Measurements from ENCODE around the gene CST4.
"Not testable (repeated sequence)": the region's sequence is repeated elsewhere in the genome, so short reads cannot be mapped to it uniquely, and the experiment has no call there.

CST4 gene

DNA sequence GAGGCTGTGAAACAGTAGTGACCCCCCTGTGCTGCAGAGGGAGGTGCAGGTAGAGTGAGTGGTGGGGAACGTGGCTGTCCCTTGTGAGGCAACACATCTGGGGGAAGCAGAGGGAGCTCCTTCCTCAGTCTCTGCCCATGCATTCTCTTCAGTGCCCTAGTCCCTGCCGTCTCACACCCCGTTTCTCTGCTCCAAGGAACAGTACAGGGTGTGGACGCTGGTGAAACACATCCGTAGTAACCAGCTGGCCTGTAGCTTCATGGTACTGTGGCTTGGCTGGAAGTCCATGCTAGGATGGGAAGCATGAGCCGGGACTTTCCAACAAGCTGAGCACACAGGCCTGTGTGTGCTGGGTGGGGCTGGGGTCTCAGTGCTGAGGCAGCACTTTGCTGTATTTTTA is 25.7 kb downstream of the CST4 start:
- DNase-seq: no peak
- intact Hi-C loops (cut with DNase I): no loop called here

DNA sequence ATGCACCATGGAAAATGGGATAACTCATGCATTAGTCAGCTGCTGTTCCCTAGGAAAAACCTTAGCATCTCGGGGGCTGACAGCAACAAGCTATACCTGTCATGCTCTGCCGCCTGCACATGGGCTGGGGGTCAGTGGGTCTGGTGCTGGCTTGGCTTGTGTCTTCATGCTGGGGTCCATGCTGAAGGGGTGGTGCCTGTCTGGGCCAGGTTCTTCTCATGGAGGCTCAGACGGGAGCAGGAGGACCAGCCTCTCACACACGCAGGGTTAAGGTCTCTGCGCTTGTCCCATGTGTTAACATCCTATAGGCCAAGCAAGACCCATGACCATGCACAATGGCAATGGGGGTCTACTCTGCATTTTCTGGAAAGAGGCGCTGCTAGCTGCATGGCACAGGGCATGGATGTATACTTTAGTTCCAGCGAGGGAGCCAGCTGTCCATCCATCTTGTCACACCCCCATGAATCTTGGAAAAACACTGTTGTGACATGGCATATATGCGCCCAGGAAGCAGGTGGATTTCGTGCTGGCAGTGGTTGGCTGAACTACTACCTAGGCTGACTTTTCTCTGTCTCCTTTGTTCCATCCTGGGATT is 26.5 kb downstream of the CST4 start:
- intact Hi-C loops (cut with DNase I): no loop called here
- no peak for DNase-seq

DNA sequence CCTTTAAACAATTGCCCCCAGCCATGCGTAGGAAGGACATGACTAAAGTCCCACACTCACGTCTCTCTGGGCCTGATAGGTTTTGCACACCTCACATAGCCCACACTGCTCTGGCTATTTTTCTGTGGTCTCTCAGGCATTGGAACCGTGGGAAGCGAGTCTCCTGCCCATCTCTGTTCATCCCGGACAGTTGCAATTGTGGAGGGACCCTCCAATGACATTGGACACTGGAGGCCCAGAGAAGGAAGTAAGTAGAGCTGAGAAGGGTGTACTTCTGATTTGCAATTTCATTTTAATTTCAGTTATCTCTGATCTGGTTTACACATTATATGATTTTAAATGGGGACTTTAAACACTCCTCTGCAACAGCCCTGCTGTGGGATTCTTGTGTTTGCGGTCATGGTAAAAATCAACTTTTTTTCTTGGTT is 27.8 kb downstream of the CST4 start:
- intact Hi-C loops (cut with DNase I): no loop called here
- no peak for DNase-seq

DNA sequence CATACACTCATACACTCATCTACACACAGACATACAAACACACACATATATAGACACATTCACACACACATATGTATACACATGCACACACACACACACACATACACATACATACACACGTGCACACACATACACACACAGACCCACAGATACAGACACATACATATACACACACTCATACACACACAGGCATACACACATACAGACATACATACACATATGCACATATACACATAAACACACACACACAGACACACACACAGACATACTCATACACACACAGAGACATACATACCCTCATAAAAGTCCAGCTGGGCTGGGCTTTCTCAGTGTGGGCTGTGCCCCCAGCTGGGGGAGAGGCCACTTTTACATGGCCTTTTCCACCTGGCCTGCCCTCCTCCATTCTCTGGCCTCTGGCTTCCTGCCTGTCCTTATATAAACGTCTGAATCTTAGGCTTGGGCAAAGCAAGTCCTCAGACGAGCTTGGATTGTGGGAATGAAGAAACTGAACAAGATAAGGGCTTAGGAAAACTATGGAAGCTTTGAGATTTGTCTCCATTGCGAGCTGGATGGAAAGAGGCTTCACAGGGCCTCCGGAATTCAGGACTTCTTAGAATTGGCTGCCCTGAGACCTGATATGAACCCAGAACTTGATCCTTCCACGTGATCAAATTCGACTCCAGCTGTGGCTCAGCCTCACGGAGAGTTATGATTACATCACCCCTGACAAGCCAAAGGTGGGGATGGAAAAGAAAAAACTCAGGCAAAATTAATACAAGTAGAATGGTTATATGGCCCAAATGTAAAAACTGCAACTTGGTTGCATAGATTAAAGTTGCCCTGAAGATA is 28.6 kb downstream of the CST4 start:
- intact Hi-C loops (cut with DNase I): no loop called here
- DNase-seq: no peak

DNA sequence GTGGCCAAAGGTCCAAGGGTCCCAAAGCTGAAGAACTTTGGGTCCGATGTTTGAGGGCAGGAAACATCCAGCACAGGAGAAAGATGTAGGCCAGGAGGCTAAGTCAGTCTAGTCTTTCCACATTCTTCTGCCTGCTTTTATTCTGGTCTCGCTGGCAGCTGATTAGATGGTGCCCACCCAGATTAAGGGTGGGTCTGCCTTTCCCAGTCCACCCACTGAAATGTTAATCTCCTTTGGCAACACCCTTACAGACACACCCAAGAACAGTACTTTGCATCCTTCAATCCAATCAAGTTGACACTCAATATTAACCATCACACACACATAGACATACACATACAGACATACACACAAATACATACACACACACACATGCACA is 29.2 kb downstream of the CST4 start:
- DNase-seq; intact Hi-C loops (cut with DNase I): not testable (repeated sequence)

DNA sequence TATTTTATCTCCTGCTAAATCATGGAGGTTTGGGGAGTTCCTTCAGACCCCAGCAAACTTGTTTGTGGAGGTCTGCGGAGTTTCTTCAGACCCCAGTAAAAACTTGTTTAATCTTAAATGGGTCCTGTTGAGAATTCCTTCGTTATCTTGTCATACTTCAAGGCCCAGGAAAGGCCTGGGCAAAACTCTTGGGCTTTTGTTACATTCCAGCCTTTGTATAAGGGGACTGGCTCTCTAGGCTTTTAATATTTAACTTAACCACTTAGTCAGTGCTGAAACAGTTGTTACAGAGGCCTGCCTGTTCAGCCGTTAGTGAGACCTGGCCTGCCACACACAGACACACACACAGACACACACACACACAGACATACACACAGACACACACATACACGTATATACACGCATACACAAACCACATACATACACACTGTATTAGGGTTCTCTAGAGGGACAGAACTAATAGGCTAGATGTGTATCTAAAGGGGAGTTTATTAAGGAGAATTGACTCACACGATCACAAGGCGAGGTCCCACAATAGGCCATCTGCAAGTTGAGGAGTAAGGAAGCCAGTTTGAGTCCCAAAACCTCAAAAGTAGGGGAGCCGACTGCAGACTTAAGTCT is 29.7 kb downstream of the CST4 start:
- no peak for DNase-seq
- intact Hi-C loops (cut with DNase I): no loop called here

DNA sequence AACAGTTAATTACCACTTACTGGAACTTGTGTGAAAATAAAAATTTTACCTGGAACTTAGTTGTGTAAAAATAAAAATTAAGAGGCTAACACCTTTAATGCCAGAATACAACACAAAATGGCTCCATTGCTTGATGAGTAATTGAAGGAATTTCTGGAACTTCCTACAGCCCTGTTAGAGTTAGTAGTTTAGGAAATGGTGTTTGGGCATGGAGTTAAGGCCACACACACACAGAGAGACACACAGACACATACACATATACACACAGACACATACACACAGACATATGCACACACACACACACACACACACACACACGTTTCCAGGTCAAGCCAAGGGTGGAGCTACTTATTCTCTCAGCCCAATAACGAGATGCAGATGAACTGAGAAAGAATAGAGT is 30.5 kb downstream of the CST4 start:
- intact Hi-C loops (cut with DNase I): no loop called here
- no peak for DNase-seq

DNA sequence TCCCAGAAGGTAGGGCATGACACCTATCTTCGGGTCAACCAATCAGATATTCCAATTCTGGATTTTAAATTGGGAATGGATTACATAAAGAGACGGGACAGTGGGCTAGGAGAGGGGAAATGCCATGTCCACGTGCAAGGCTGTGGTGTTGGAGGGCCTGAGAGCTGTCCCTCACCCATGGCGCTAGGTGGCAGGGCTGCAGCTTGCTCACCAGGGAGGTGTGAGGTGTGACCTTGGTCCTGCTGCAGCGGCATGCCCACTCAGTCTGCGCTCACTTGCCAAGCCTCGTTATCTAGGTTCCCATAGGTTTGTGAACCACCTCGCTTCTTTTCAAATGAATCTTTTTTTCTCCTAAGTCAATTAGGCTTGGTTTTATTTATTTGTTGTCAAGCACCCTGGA is 31.6 kb downstream of the CST4 start:
- DNase-seq: peak in 1 of 10 donors; percentile 76
- intact Hi-C loops (cut with DNase I): no loop called here

DNA sequence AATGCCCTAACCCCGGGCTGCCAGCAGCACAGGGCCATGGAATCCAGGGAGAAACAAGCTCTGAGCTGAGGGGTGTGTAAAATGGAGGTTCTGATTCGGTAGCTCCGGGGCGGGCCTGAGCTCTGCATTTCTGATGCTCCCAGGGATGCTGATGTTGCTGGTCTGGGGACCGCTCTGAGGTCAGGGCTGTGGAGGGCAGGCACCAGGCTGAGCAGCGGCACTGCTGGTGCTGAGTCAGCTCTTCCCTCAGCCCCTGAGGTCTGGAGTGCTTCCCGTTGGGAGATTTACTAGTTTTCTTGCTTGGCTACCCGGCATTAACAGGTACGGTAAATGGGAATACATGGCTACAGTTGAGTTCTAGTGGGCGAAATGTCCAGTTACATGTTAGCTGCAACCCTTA is 32.5 kb downstream of the CST4 start:
- intact Hi-C loops (cut with DNase I): no loop called here
- DNase-seq: peak in 2 of 10 donors; percentile 63 to 79

DNA sequence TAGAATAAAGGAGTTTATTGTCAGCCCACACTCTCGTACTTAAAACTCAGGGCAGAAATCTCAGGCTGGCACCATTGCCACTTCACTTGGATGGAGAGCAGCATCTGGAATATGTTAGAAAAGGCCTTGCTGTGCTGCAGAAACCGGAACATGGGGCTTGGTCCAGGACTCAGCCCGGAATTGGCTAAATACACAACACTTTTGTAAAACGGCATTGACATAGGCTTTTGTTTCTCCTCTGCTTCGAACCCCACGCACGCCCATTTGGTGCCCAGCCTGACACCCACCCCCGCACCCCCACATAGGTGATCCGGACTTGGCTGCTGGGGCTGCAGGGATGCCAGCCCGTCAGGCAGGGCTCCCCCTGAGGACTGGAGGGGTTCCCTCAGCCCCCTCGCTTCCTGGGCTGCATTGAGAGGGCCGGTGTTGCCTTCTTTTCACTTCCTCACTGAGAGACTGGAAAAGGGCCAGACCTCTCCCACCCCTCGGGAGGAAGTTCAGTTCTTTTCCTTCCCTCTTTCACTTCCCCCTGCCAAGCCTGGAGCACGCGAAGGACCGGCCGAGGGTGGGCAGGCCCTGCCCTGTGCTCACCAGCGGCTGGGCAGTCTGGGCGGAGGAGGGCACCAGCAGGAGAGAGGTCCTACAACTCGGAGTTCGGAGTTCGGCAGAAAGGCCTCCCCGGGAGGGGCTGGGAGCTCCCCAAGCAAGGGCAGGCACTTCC is 33.2 kb downstream of the CST4 start:
- DNase-seq: peak; percentile 33 to 92 (median 62)
- intact Hi-C loops (cut with DNase I): no loop called here

DNA sequence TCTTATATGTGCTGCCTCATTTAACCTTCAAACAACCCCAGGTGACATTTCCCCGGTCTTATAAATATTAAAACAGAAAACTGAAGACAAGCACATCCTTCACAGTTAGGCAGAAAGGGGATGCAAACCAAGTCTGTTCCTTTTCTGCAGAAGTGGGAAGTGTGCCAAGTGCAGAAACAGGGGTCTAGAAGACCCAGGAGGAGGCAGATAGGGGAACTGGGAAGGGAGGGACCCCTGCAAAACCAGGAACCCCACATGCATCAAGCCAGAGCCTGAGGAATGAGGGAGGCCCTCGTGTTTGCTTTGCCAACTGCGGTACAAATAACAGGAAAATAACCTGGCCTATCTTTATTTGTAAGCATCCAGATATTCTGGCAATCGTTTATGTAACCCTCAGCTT is 34.1 kb downstream of the CST4 start:
- intact Hi-C loops (cut with DNase I): no loop called here
- DNase-seq: no peak

DNA sequence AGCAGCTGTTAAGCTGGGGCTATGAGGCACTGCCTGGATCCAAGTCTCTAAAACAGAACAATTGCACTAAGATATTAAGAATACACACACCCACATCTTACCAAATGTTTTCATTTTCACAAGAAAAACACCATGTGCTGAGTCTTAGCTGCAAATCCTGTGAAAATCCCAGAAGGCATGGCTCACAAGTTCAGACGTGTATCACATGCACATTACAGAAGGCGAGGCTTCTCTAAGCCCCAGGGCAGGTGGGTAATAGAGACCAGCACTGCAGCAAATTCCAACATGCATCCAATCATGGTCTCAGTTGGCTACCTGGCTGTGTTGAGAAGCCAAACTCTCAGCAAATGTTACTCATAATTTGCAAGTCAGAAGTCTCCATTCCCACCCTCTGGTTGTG is 34.8 kb downstream of the CST4 start:
- no peak for DNase-seq
- intact Hi-C loops (cut with DNase I): no loop called here

DNA sequence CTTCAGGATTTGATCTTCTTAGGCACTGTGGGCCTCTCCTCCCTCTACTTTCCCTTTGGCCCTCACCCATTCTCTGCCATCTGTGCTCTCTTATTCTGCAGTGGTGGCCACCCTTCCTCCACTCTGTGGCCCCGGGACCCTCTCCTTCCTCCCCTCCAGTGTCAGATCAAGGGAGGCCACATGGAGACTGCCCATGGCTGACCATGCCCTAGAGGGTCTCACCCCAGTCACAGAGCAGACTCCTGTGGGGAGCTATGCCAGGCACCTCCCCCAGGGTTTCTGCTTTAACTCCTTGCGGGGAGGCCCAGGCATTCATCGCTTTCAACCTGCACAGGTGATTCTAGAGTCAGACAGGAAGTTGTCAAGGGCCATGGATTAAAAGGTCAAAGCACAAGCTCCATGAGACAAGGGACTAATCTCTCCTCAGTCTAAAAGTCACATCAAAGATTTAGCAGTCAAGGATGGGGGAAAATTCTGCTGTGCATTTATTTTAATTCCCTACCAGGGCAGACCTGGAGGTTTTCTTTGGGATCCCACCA is 35.4 kb downstream of the CST4 start:
- DNase-seq: no peak
- intact Hi-C loops (cut with DNase I): no loop called here

DNA sequence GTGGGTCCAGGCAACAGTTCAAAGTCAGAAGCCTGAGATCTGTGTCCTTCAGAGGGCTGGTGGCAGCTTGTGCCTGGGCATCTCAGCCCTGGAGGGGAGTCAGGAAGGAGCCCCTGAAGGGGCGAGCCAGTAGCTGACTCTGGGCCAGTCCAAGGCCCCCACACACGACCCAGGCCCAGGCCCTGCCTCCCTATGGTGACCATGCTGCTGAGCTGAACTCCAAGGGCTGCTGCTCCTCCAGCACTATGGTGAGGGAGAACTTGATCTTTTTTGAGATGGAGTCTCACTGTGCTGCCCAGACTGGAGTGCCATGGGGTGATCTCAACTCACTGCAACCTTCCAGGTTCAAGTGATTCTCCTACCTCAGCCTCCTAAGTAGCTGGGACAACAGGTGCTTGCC is 35.9 kb downstream of the CST4 start:
- DNase-seq: no peak
- intact Hi-C loops (cut with DNase I): no loop called here

DNA sequence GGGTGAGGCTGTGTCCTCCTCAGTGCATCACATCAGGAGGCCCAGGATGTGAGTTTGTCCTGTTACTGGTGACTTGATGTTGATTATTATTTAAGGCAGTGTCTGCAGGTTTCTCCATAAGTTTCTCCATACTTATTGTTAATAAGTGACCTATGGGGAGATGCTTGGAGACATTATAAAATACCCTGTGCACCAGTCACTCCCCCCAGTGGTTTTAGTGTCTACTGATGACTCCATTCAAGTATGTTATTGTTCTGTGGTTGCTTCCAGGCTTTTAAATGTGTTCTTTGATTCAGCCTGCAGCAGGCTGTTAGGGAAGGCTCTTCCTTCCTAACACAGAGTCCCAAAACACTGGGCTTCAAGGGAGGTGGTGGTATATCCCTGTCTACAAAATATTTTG is 36.5 kb downstream of the CST4 start:
- intact Hi-C loops (cut with DNase I): no loop called here
- no peak for DNase-seq

DNA sequence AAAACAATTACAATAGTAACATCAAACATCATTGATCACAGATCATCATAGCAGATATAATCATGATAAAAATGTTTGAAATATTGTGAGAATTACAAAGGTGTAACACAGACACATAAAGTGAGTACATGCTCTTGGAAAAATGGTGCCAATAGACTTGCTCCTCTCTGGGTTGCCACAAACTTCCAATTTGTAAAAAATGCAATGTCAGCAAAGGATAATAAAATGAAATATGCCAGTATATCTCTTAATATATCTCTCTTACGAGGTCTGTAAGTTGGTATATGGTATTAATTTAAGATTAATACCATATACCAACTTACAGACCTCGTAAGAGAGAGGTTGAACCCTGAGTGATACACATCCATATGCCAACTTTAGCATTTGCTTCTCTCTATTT is 37.7 kb downstream of the CST4 start:
- intact Hi-C loops (cut with DNase I): no loop called here
- no peak for DNase-seq

DNA sequence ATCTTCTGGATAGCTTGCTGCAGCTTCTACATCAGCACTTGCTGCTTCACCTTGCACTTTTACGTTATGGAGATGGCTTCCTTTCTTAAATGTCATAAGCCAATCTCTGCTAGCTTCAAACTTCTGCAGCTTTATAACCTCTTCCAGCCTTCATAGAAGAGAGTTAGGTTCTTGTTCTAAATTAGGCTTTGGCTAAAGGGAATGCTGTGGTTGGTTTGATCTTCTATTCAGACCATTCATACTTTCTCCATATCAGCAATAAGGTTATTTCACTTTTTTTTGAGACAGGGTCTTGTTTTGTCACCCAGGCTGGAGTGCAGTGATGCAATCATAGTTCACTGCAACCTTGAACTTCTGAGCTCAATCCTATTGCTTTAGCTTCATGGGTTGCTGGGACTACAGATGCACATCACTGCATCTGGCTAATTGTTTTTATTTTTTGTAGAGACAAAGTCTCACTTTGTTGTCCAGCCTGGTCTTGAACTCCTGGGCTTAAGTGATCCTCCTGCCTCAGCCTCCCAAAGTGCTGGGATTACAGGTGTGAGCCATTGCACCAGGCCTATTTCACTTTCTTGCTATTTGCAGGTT is 38.9 kb downstream of the CST4 start:
- DNase-seq: no peak
- intact Hi-C loops (cut with DNase I): no loop called here

DNA sequence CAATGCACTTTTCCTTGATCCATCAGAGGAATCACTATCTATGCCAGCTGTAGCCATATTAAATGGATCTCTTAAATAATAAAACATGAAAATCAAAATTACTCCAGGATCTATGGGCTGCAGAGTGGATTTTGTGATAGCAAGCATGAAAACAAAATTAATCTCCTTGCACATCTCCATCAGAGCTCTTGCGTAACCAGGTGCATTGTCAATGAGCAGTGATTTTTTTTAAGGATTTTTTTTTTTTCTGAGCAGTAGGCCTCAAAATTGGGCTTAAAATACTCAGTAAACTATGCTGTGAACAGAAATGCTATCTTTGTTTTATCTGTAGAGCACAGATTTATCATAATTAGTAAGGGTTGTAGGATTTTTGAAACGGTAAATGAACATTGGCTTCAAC is 39.6 kb downstream of the CST4 start:
- intact Hi-C loops (cut with DNase I): no loop called here
- no peak for DNase-seq

DNA sequence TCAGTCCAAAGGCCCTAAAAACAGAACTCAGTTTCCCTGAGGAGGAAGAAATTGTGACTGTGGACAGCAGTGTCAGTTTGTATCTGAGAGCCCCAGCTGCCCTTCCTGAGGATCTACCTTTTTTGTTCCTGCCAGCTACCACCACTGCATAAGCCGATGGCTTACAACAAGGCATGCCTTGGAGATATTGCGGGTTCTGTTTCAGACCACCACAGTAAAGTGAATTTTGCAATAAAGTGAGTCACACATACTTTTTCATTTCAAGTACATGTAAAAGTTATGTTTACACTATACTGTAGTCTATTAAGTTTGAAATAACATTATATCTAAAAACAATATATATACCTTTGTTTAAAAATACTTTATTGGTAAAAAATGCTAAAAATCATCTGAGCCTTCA is 41.5 kb downstream of the CST4 start:
- intact Hi-C loops (cut with DNase I): no loop called here
- no peak for DNase-seq

DNA sequence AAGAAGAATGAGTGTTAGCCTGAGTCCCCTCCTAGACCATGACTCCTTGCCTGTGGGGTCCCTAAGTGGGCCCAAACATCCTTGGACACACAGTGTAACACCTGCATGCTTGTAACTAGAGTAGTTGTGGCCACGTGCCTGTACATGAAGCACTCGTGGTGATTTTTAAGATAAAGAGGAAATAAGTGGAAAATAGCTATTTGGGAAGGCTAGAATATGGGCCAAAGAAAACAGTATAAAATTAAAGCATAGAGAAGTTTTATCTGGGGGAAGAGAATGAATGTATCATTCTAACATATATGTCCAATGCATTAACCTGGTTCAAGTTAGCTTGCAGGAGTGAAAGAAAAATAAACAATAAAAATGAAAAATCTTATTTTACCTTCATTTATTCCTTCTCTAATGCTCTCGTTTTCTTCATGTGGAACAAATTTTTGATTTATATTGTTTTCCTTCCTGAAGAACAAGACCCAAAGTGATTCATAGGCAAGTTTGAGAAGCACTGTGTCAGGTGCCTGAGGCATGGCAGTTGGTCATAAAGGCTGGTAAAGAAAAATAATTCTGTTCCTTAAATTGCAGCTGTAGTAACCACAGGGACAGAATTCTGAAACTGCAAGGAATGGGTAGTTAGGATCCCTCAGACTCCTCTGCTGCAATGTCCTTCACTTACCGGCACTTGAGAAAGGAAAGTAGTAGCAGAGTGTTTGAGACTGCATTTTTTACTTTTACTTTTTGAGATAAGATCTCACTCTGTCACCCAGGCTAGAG is 42.5 kb downstream of the CST4 start:
- intact Hi-C loops (cut with DNase I): no loop called here
- DNase-seq: no peak

Data from posterior cingulate gyrus (tissue), 11 donors.